ENCODE data around the gene CXCL12. TPM values are rescaled to one million over a fixed set of nuclear protein-coding genes. Genes with fewer than 3 reads are reported as not detected.

Gene CXCL12
- total and polyA plus RNA-seq, 2 experiments from 2014 or later = 341 to 609 TPM

- WGBS, 2 experiments (ENCODE audit: low coverage in 1 of 2, low lambda C conversion rate in 2 of 2, missing lambda C conversion rate in 2 of 2) = 91 to 92% methylated on average over 27 of the region's 27 CpGs
- H3F3A ChIP-seq (ENCODE audit: insufficient read depth) = peaks cover 88% of the 10 kb centered on the region
- TF ChIP-seq EZH2phosphoT487 (IDR thresholded peaks at IDR 0.05; ENCODE audit: insufficient read depth, low read depth) = no peak
- TF ChIP-seq EZH2 (IDR thresholded peaks at IDR 0.05; ENCODE audit: insufficient read depth, poor library complexity, severe bottlenecking) = no peak
- peaks cover 45% of the 10 kb centered on the region for H3K36me3 ChIP-seq (ENCODE audit: low read depth)
- peaks cover 31% of the 10 kb centered on the region for H3K79me2 ChIP-seq (ENCODE audit: insufficient read depth)
- H3K4me1 ChIP-seq (ENCODE audit: insufficient read depth) = peaks cover 6% of the 10 kb centered on the region; the same call in 1 of the 2 replicates
- no peaks in the 10 kb centered on the region for H3K9me2 ChIP-seq (ENCODE audit: insufficient read depth)
- H3K4me2 ChIP-seq (ENCODE audit: unreplicated experiment) = no peak overlapping the region
- H2AFZ ChIP-seq = no peak overlapping the region
- no peak for DNase-seq
- H3K9ac ChIP-seq = no peak overlapping the region
- H3K9me3 ChIP-seq (ENCODE audit: low read depth) = no peaks in the 10 kb centered on the region
- no peak overlapping the region for H3K27ac ChIP-seq
- in situ Hi-C loops (cut with MboI) = no loop called here
- H4K20me1 ChIP-seq (ENCODE audit: insufficient read depth) = no peaks in the 10 kb centered on the region
- H3K4me3 ChIP-seq = no peak overlapping the region
- no peaks in the 10 kb centered on the region for H3K27me3 ChIP-seq (replicated peaks; ENCODE audit: insufficient read depth)
These were observed 11.4 kb downstream of the CXCL12 start for GRCh38 chr10:44373341-44373995.

- WGBS, 2 experiments (ENCODE audit: low coverage in 1 of 2, low lambda C conversion rate in 2 of 2, missing lambda C conversion rate in 2 of 2) = 98 to 99% methylated on average over 5 of the region's 5 CpGs
- TF ChIP-seq EZH2phosphoT487 (IDR thresholded peaks at IDR 0.05; ENCODE audit: insufficient read depth, low read depth) (no peak), EZH2 (IDR thresholded peaks at IDR 0.05; ENCODE audit: insufficient read depth, poor library complexity, severe bottlenecking) (no peak)
- Histone ChIP-seq H3K9ac (no peak overlapping the region), H3K4me1 (ENCODE audit: insufficient read depth) (peaks cover 6% of the 10 kb centered on the region; the same call in 1 of the 2 replicates), H3K27ac (no peak overlapping the region), H3K79me2 (ENCODE audit: insufficient read depth) (peaks cover 18% of the 10 kb centered on the region; the same call in 1 of the 2 replicates), H3K9me2 (ENCODE audit: insufficient read depth) (no peaks in the 10 kb centered on the region), H3K27me3 (replicated peaks; ENCODE audit: insufficient read depth) (no peaks in the 10 kb centered on the region), H3K4me2 (ENCODE audit: unreplicated experiment) (no peak overlapping the region), H3K36me3 (ENCODE audit: low read depth) (peaks cover 36% of the 10 kb centered on the region), H3K9me3 (ENCODE audit: low read depth) (no peaks in the 10 kb centered on the region), H2AFZ (no peak overlapping the region), H3F3A (ENCODE audit: insufficient read depth) (peaks cover 91% of the 10 kb centered on the region), H3K4me3 (no peak overlapping the region), H4K20me1 (ENCODE audit: insufficient read depth) (no peaks in the 10 kb centered on the region)
- in situ Hi-C loops (cut with MboI) = no loop called here
- DNase-seq = no peak
These were observed 12.7 kb downstream of the CXCL12 start for GRCh38 chr10:44372181-44372580.

- in situ Hi-C loops (cut with MboI) = no loop called here
- no peaks in the 10 kb centered on the region for H3K9me3 ChIP-seq (ENCODE audit: low read depth)
- no peaks in the 10 kb centered on the region for H3K27me3 ChIP-seq (replicated peaks; ENCODE audit: insufficient read depth)
- TF ChIP-seq EZH2phosphoT487 (IDR thresholded peaks at IDR 0.05; ENCODE audit: insufficient read depth, low read depth) = no peak
- TF ChIP-seq EZH2 (IDR thresholded peaks at IDR 0.05; ENCODE audit: insufficient read depth, poor library complexity, severe bottlenecking) = no peak
- no peak overlapping the region for H3K27ac ChIP-seq
- no peak for DNase-seq
- no peak overlapping the region for H3K4me2 ChIP-seq (ENCODE audit: unreplicated experiment)
- no peak overlapping the region for H2AFZ ChIP-seq
- H3K36me3 ChIP-seq (ENCODE audit: low read depth) = peaks cover 24% of the 10 kb centered on the region
- peaks cover 78% of the 10 kb centered on the region for H3F3A ChIP-seq (ENCODE audit: insufficient read depth)
- H4K20me1 ChIP-seq (ENCODE audit: insufficient read depth) = no peaks in the 10 kb centered on the region
- no peak overlapping the region for H3K9ac ChIP-seq
- H3K4me3 ChIP-seq = no peak overlapping the region
- peaks cover 4% of the 10 kb centered on the region; the same call in 1 of the 2 replicates for H3K79me2 ChIP-seq (ENCODE audit: insufficient read depth)
- 74 to 75% methylated on average over 10 of the region's 10 CpGs for WGBS, 2 experiments (ENCODE audit: low coverage in 1 of 2, low lambda C conversion rate in 2 of 2, missing lambda C conversion rate in 2 of 2)
- H3K9me2 ChIP-seq (ENCODE audit: insufficient read depth) = no peaks in the 10 kb centered on the region
- peaks cover 6% of the 10 kb centered on the region; the same call in 1 of the 2 replicates for H3K4me1 ChIP-seq (ENCODE audit: insufficient read depth)
These were observed 14.1 kb downstream of the CXCL12 start for GRCh38 chr10:44370731-44371248.

- H3K27ac ChIP-seq = 0 out of 2 replicates have a peak overlapping the region, but pooled peaks have one; percentile 22
- DNase-seq = peak; percentile 64
- H3K36me3 ChIP-seq (ENCODE audit: low read depth) = peaks cover 19% of the 10 kb centered on the region
- no peaks in the 10 kb centered on the region for H3K9me3 ChIP-seq (ENCODE audit: low read depth)
- H2AFZ ChIP-seq = no peak overlapping the region
- H3K4me1 ChIP-seq (ENCODE audit: insufficient read depth) = peaks cover 6% of the 10 kb centered on the region; the same call in 1 of the 2 replicates
- H4K20me1 ChIP-seq (ENCODE audit: insufficient read depth) = no peaks in the 10 kb centered on the region
- H3K4me3 ChIP-seq = no peak overlapping the region
- in situ Hi-C loops (cut with MboI) = no loop called here
- H3K9me2 ChIP-seq (ENCODE audit: insufficient read depth) = no peaks in the 10 kb centered on the region
- no peaks in the 10 kb centered on the region for H3K79me2 ChIP-seq (ENCODE audit: insufficient read depth)
- TF ChIP-seq EZH2phosphoT487 (IDR thresholded peaks at IDR 0.05; ENCODE audit: insufficient read depth, low read depth) (no peak), EZH2 (IDR thresholded peaks at IDR 0.05; ENCODE audit: insufficient read depth, poor library complexity, severe bottlenecking) (no peak)
- H3K9ac ChIP-seq = no peak overlapping the region
- no peaks in the 10 kb centered on the region for H3K27me3 ChIP-seq (replicated peaks; ENCODE audit: insufficient read depth)
- H3K4me2 ChIP-seq (ENCODE audit: unreplicated experiment) = no peak overlapping the region
- WGBS, 2 experiments (ENCODE audit: low coverage in 1 of 2, low lambda C conversion rate in 2 of 2, missing lambda C conversion rate in 2 of 2) = 21 to 24% methylated on average over 1 of the region's 1 CpG
- H3F3A ChIP-seq (ENCODE audit: insufficient read depth) = peaks cover 71% of the 10 kb centered on the region
These were observed 15.0 kb downstream of the CXCL12 start for GRCh38 chr10:44369854-44370253.
